K562 (cell line): Measurements from ENCODE around the gene LRRC4. TPM values are rescaled to one million over a fixed set of nuclear protein-coding genes. Genes with fewer than 3 reads are reported as not detected.
A peak's percentile ranks its signal among the peaks of the same experiment; 100 is the strongest.

Experiments used
- ARNT ChIP-seq, 2 experiments: fragments of 450-650 bp; IDR thresholded peaks; 2 replicates each; pipeline ENCODE4 v1.6.1; 2016; ENCODE audit warnings: mild to moderate bottlenecking in 1 of 2
- CBX8 ChIP-seq: fragments of 200-600 bp; sonication (generic); IDR thresholded peaks from 2 replicates; pipeline ENCODE4 v1.6.1; 2012; ENCODE audit warnings: borderline replicate concordance, mixed run types, low read depth, mild to moderate bottlenecking, moderate library complexity, mixed read lengths, low read length, control low read depth, inconsistent platforms; ENCODE audit not compliant: poor library complexity, severe bottlenecking; ENCODE audit errors: extremely low read depth
- CREBBP ChIP-seq: IDR thresholded peaks from one replicate; pipeline ENCODE4 v1.6.1; 2012; ENCODE audit warnings: low read depth, mild to moderate bottlenecking, control low read depth, inconsistent platforms, low read length
- E2F5 ChIP-seq: sonication (generic); formaldehyde crosslinking; IDR thresholded peaks from 2 replicates; pipeline ENCODE4 v1.8.0; 2022; ENCODE audit warnings: mild to moderate bottlenecking, missing genetic modification reagents
- GATAD2A ChIP-seq: fragments of 450-650 bp; IDR thresholded peaks from 2 replicates; pipeline ENCODE4 v1.6.1; 2017
- JUN ChIP-seq, 2 experiments: sonication (generic) in 1 of 2; formaldehyde crosslinking in 1 of 2; IDR thresholded peaks; 2 replicates each; pipeline versions ENCODE4 v1.6.1 to v1.8.0; 2012 to 2022; ENCODE audit warnings: borderline replicate concordance in 2 of 2, mild to moderate bottlenecking in 2 of 2, improper control_type of control experiment in 1 of 2, low read depth in 1 of 2, low read length in 1 of 2, missing genetic modification reagents in 1 of 2
- JUND ChIP-seq, 2 experiments: IDR thresholded peaks; 2 replicates in 1 of 2; 3 replicates in 1 of 2; pipeline ENCODE4 v1.6.1; 2011; ENCODE audit warnings: borderline replicate concordance in 2 of 2, low read depth in 2 of 2, low read length in 2 of 2, improper control_type of control experiment in 1 of 2, missing biosample characterization in 1 of 2, missing genetic modification characterization in 1 of 2, missing genetic modification reagents in 1 of 2
- MBD1 ChIP-seq: fragments of 250-450 bp; sonication (Bioruptor Pico); IDR thresholded peaks from 2 replicates; pipeline ENCODE4 v1.8.0; 2022; ENCODE audit warnings: inconsistent platforms
- NONO ChIP-seq, 2 experiments: fragments of 200-400 bp in 1 of 2; fragments of 450-650 bp in 1 of 2; formaldehyde crosslinking in 1 of 2; IDR thresholded peaks; 2 replicates each; pipeline ENCODE4 v1.6.1; 2017; ENCODE audit warnings: low read depth in 2 of 2, mild to moderate bottlenecking in 2 of 2, moderate library complexity in 2 of 2, low read length in 1 of 2
- PHF21A ChIP-seq: fragments of 450-650 bp; IDR thresholded peaks from 2 replicates; pipeline ENCODE4 v1.6.1; 2017; ENCODE audit warnings: low read depth, borderline replicate concordance
- PKNOX1 ChIP-seq: fragments of 450-650 bp; IDR thresholded peaks from 2 replicates; pipeline ENCODE4 v1.6.1; 2016
- SIN3A ChIP-seq, 2 experiments: fragments of 150-350 bp in 1 of 2; IDR thresholded peaks; 2 replicates each; pipeline ENCODE4 v1.6.1; 2011 to 2016; ENCODE audit warnings: borderline replicate concordance in 2 of 2, low read depth in 2 of 2, low read length in 2 of 2, mild to moderate bottlenecking in 2 of 2, moderate library complexity in 2 of 2; ENCODE audit not compliant: control insufficient read depth in 1 of 2
- SIRT6 ChIP-seq: IDR thresholded peaks from one replicate; pipeline ENCODE4 v1.6.1; 2012; ENCODE audit warnings: low read depth, mild to moderate bottlenecking, control low read depth, inconsistent platforms, low read length, moderate library complexity
- SMAD3 ChIP-seq: fragments of 450-650 bp; formaldehyde crosslinking; conservative IDR thresholded peaks from 2 replicates; pipeline ENCODE4 v1.4.0; 2020; ENCODE audit warnings: mild to moderate bottlenecking
- SMAD4 ChIP-seq: fragments of 250-450 bp; sonication (Bioruptor Pico); conservative IDR thresholded peaks from 2 replicates; pipeline ENCODE4 v1.8.0; 2021; ENCODE audit warnings: inconsistent platforms, mild to moderate bottlenecking, moderate library complexity
- SMARCE1 ChIP-seq: fragments of 450-650 bp; IDR thresholded peaks from 2 replicates; pipeline ENCODE4 v1.7.1; 2016; ENCODE audit warnings: mild to moderate bottlenecking
- SOX6 ChIP-seq: fragments of 450-650 bp; IDR thresholded peaks from 2 replicates; pipeline ENCODE4 v1.6.1; 2014; ENCODE audit warnings: mild to moderate bottlenecking
- TSC22D4 ChIP-seq: fragments of 450-650 bp; IDR thresholded peaks from 2 replicates; pipeline ENCODE4 v1.6.1; 2016; ENCODE audit warnings: missing genetic modification characterization, missing biosample characterization, control low read depth
- VEZF1 ChIP-seq: fragments of 200-800 bp; sonication (Bioruptor generic); IDR thresholded peaks from 2 replicates; pipeline ENCODE4 v1.6.1; 2017; ENCODE audit warnings: missing genetic modification characterization, missing compliant biosample characterization
- polyA plus RNA-seq, 8 experiments: library from polyadenylated mRNA; depleted of rRNA in 4 of 8; stranded (reverse) in 5 of 8; unstranded in 3 of 8; fragments of >200 nt; fragmentation: Nextera tagmentation in 2 of 8; fragmentation: Illumina TruSeq in 1 of 8; extraction: Ambion mirVana in 2 of 8; extraction: Trizol in 1 of 8; gene quantifications; 2 replicates each; pipeline versions ENCODE4 v1.2.1 to v1.2.3, GENCODE V29; 2011 to 2014; ENCODE audit warnings: inconsistent platforms in 1 of 8, missing spikeins in 1 of 8
- total RNA-seq, 7 experiments: library from RNA; depleted of rRNA in 6 of 7; stranded (reverse); fragments of >200 nt in 6 of 7; fragmentation: Illumina TruSeq in 2 of 7; extraction: Trizol in 2 of 7; gene quantifications; 2 replicates each; pipeline versions ENCODE4 v1.2.1 to v1.2.3, GENCODE V29; 2011 to 2021; ENCODE audit warnings: low replicate concordance in 1 of 7
- TF ChIP-seq, protein P1 (sequence below): fragments of 450-650 bp; conservative IDR thresholded peaks from 2 replicates; pipeline ENCODE4 v1.6.1; 2016; ENCODE audit warnings: missing genetic modification characterization, low read depth, mild to moderate bottlenecking, missing compliant biosample characterization, moderate library complexity

The LRRC4 gene
- total and polyA plus RNA-seq, 9 of the 15 experiments (the other 6 are each of a cell fraction or from before 2014, with no cell fraction given): 0.04 to 0.11 TPM; not detected in 7

GRCh38 chr7:127983804-127984332 lies 47.4 kb downstream of the LRRC4 start (continued):
- TF ChIP-seq PKNOX1 (peak; percentile 30), SIN3A (IDR thresholded peaks at IDR 0.05; ENCODE audit: borderline replicate concordance in 2 of 2, control insufficient read depth in 1 of 2, low read depth in 2 of 2, low read length in 2 of 2) (peak in 1 of 2 experiments; percentile 55; a peak in 1 of 4 replicates), SOX6 (peak; percentile 32; the same call in 1 of the 2 replicates), GATAD2A (peak; percentile 78), CREBBP (no peak), JUND (IDR thresholded peaks at IDR 0.05; ENCODE audit: borderline replicate concordance, low read depth, low read length) (peak; percentile 91), JUND (tag; IDR thresholded peaks at IDR 0.05; ENCODE audit: borderline replicate concordance, low read depth, low read length) (peak; percentile 94), SMAD3 (CRISPR knock-in tag) (no peak), E2F5 (CRISPR knock-in tag) (no peak), SIRT6 (no peak), SMARCE1 (peak; percentile 96), NONO (IDR thresholded peaks at IDR 0.05; ENCODE audit: low read depth in 2 of 2, low read length in 1 of 2) (no peak), CBX8 (no peak), ARNT (IDR thresholded peaks at IDR 0.05) (no peak), VEZF1 (peak; percentile 36; the same call in 1 of the 2 replicates), PHF21A (peak; percentile 55; the same call in 1 of the 2 replicates), JUN (IDR thresholded peaks at IDR 0.05; ENCODE audit: borderline replicate concordance, low read depth, low read length) (peak; percentile 75), JUN (CRISPR knock-in tag; IDR thresholded peaks at IDR 0.05; ENCODE audit: borderline replicate concordance) (no peak), SMAD4 (no peak), MBD1 (no peak), TSC22D4 (no peak)
- TF ChIP-seq, protein P1, sequence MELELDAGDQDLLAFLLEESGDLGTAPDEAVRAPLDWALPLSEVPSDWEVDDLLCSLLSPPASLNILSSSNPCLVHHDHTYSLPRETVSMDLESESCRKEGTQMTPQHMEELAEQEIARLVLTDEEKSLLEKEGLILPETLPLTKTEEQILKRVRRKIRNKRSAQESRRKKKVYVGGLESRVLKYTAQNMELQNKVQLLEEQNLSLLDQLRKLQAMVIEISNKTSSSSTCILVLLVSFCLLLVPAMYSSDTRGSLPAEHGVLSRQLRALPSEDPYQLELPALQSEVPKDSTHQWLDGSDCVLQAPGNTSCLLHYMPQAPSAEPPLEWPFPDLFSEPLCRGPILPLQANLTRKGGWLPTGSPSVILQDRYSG: peak; percentile 56; the same call in 1 of the 2 replicates
